Activated T-helper 2 cell treated with anti-CD3 and anti-CD28 coated beads, Interferon-gamma antibody, Interleukin-2, Interleukin-4, amounts not matched to agents 10 μg/mL and 5 μg/mL and 100 μg/mL, durations not matched to agents 14 hours and 24 hours and 36 hours (primary cell): ENCODE measurements around the gene SIMC1. TPM values are rescaled to one million over a fixed set of nuclear protein-coding genes. Genes with fewer than 3 reads are reported as not detected.

Source experiments
- DNase-seq: peaks from one replicate; pipeline ENCODE4 v3.0.0; 2021; ENCODE audit warnings: low spot score
- H3K27ac Mint-ChIP-seq: one replicate; pipeline ENCODE4 v1.8.0; 2021; ENCODE audit warnings: mixed read lengths
- H3K27me3 Mint-ChIP-seq: one replicate; pipeline ENCODE4 v1.8.0; 2021; ENCODE audit warnings: low read depth, mixed read lengths
- H3K36me3 Mint-ChIP-seq: one replicate; pipeline ENCODE4 v1.8.0; 2021; ENCODE audit warnings: low read depth, mixed read lengths
- H3K4me1 Mint-ChIP-seq: one replicate; pipeline ENCODE4 v1.8.0; 2021; ENCODE audit warnings: low read depth, mixed read lengths
- H3K4me3 Mint-ChIP-seq: one replicate; pipeline ENCODE4 v1.8.0; 2021; ENCODE audit warnings: low read depth, mild to moderate bottlenecking, moderate library complexity, mixed read lengths
- H3K9me3 Mint-ChIP-seq: one replicate; pipeline ENCODE4 v1.8.0; 2021; ENCODE audit warnings: mixed read lengths
- intact Hi-C: fragments of 100-400 bp; cut with micrococcal nuclease; formaldehyde crosslinking; loops from one replicate; pipeline ENCODE4 v1.15.1; 2023
- total RNA-seq: library from RNA; stranded (reverse); gene quantifications from 2 replicates; pipeline ENCODE4 v1.2.3, GENCODE V29; 2022

SIMC1 gene
- total RNA-seq, 1 donor from 2014 or later = 33.3 TPM

DNA sequence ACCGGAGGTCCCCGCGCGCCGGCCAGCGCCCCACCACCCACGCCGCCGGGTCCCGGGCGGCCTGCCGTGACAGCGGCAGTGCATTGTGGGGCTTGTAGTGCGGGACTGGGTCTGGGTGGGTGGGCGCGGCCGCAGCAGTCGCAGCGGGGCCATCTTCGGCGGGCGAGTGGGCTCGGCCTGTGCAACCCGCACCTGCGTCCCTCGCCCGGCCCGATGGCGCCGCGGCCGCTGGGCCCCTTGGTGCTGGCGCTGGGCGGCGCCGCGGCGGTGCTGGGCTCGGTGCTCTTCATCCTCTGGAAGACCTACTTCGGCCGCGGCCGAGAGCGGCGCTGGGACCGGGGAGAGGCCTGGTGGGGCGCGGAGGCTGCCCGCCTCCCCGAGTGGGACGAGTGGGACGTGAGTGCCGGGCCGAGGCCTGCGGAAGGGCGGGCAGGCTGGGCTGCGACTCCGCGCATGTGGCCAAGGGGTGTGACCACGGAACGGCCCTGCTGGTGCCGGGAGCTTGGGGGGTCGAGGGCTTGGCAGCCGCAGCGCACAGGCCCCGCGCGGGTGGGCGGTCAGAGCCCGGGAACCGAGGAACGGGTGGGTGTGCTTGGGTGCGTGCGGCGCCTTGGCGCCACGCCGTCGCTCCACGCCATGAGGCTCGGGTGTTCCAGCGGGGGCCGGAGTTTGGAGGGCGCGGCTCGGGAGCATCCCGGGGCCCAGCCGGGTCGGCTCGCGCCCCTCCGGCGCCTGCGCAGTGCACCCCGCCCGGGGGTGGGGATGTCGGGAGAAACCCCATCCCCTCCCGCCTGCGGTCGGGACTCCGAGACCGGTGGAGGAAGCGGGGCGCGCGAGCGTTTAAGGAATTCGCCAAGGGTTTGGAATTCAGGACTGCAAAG lies 127.4 kb downstream of the SIMC1 start, which contains the start of gene ARL10:
Gene ARL10, plus strand, starts transcription at position 137 of the 881 bp plus-strand sequence. Its CDS starts 77 bp downstream, at position 214.
- peaks cover 29% of the 10 kb centered on the region for H3K36me3 Mint-ChIP-seq
- H3K27ac Mint-ChIP-seq = no peak within 1 kb of the TSS
- no peaks in the 10 kb centered on the region for H3K27me3 Mint-ChIP-seq
- H3K4me1 Mint-ChIP-seq = peaks cover 20% of the 10 kb centered on the region
- intact Hi-C loops = no loop called here
- H3K9me3 Mint-ChIP-seq = no peaks in the 10 kb centered on the region
- DNase-seq = peak; percentile 30
- peak within 1 kb of the TSS; percentile 76 for H3K4me3 Mint-ChIP-seq

DNA sequence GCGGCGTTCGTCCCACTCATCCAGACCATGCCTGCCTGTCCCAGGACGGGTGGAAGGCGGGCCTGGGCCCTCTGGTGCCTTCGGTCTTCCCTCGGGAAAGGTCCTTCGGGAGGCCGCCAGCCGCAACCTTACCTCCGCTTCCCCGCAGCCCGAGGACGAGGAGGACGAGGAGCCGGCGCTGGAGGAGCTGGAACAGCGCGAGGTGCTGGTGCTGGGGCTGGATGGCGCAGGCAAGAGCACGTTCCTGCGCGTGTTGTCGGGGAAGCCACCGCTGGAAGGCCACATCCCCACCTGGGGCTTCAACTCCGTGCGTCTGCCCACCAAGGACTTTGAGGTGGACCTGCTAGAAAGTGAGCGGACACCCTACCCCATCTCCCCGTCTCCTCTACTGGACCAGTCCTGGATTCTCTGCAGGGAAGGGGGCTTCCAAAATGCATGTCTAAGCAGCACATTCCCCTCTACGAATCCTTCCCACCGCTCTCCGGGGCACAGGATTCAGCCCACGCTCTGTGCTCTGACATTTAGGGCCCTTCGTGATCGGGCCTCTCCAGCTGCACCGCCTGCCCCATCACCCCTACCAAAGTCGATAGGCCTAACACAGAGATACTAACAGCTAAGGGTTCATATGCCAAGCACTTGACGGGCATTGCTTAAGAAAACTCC lies 128.1 kb downstream of the SIMC1 start:
- intact Hi-C loops = no loop called here
- H3K9me3 Mint-ChIP-seq = no peaks in the 10 kb centered on the region
- peak overlapping the region; percentile 76 for H3K4me3 Mint-ChIP-seq
- H3K4me1 Mint-ChIP-seq = peaks cover 20% of the 10 kb centered on the region
- H3K36me3 Mint-ChIP-seq = peaks cover 31% of the 10 kb centered on the region
- peak overlapping the region; percentile 36 for H3K27ac Mint-ChIP-seq
- H3K27me3 Mint-ChIP-seq = no peaks in the 10 kb centered on the region
- no peak for DNase-seq

DNA sequence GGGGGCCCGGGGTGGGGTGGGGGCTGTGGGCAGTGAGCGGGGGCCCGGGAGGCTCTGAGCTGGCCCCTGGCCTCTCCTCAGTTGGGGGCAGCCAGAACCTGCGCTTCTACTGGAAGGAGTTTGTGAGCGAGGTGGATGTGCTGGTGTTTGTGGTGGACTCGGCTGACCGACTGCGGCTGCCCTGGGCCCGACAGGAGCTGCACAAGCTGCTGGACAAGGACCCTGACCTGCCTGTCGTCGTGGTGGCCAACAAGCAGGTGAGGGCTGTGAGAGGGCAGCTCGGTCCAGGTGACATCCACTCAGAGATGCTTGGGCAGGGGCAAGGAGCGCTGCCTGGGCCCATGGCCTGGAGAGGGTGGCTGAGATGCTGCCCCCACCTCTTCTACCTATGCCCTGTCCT lies 130.5 kb downstream of the SIMC1 start:
- Mint-ChIP-seq H3K36me3 (peaks cover 38% of the 10 kb centered on the region), H3K4me1 (peaks cover 10% of the 10 kb centered on the region), H3K9me3 (no peaks in the 10 kb centered on the region), H3K4me3 (no peak overlapping the region), H3K27me3 (no peaks in the 10 kb centered on the region), H3K27ac (no peak overlapping the region)
- intact Hi-C loops = no loop called here
- no peak for DNase-seq

DNA sequence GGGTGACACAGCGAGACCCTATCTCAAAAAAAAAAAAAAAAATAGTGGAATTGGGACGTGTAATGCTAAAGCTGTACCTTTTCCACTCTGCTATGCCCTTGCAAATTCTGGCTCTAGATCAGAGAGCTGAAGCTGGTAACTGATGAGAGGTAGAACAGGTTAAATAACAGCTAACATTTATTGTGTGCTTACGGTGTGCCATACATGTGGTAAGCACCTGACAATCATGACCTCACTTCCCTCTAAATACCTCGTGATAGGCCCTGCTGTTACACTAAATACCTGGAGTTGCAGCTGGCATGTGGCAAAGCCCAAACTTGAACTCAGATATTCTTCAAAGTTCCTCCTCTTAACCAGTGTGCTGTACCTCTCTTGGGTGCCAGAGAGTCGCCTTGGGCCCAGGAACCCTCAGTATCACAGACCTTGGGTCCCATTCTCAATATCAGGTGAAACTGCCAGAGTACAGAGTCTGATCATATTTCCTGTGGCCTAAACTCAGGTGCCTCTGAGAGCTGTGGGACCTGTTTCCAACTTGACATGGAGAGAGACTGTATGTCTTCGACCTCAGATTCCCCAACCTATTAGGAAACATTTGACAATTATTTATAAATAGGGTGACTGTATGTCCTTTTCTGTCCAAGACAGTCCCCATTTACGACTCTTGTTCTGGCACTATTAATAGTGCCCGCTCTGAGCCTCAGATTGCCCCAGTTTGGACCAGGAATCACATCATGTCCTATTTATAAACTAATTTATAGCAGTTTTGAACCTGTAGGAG lies 131.9 kb downstream of the SIMC1 start:
- intact Hi-C loops = no loop called here
- DNase-seq = no peak
- Mint-ChIP-seq H3K27me3 (no peaks in the 10 kb centered on the region), H3K4me1 (peaks cover 10% of the 10 kb centered on the region), H3K36me3 (peaks cover 38% of the 10 kb centered on the region), H3K27ac (no peak overlapping the region), H3K9me3 (no peaks in the 10 kb centered on the region), H3K4me3 (no peak overlapping the region)

DNA sequence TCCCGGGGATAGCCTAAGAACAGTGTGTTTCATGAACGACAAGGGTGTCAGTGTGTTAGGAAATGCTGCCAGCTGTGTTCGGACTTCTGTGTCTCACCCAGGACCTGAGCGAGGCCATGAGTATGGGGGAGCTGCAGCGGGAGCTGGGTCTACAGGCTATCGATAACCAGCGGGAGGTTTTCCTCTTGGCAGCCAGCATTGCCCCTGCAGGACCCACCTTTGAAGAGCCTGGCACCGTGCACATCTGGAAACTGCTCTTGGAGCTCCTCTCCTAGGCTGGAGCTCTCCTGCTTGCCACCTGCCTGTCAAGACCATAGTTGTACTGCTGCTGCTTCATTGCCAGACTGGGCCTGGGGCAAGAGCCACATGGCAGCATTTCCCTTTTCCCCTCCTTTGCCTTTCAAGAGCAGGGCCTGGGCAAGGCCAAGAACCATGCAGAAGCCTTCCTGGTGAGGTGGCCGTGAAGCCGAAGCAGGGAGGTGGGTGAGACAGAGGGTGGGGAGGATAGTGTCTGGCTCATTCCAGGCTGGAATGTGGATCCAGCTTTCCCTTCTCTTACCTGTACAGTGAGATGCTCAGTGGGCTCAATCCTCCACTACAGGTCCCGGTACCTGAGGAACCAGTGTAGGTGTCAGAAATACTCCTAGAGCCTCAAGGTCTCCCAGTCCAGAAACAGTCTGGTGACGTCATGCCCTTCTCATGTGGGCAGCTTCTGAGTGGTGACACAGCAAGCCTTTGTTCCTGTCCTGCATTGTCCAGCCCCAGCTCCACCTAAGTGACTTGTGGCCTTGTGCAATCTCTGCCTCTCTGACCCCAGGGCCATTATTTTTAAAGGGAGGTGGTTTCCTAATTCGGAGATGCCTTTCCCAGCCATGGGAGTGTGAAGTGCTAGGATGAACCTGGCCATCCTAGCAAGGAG lies 133.7 kb downstream of the SIMC1 start:
- peaks cover 7% of the 10 kb centered on the region for H3K4me1 Mint-ChIP-seq
- H3K9me3 Mint-ChIP-seq = no peaks in the 10 kb centered on the region
- no peaks in the 10 kb centered on the region for H3K27me3 Mint-ChIP-seq
- no peak overlapping the region for H3K27ac Mint-ChIP-seq
- no peak overlapping the region for H3K4me3 Mint-ChIP-seq
- DNase-seq = no peak
- peaks cover 36% of the 10 kb centered on the region for H3K36me3 Mint-ChIP-seq
- intact Hi-C loops = no loop called here

DNA sequence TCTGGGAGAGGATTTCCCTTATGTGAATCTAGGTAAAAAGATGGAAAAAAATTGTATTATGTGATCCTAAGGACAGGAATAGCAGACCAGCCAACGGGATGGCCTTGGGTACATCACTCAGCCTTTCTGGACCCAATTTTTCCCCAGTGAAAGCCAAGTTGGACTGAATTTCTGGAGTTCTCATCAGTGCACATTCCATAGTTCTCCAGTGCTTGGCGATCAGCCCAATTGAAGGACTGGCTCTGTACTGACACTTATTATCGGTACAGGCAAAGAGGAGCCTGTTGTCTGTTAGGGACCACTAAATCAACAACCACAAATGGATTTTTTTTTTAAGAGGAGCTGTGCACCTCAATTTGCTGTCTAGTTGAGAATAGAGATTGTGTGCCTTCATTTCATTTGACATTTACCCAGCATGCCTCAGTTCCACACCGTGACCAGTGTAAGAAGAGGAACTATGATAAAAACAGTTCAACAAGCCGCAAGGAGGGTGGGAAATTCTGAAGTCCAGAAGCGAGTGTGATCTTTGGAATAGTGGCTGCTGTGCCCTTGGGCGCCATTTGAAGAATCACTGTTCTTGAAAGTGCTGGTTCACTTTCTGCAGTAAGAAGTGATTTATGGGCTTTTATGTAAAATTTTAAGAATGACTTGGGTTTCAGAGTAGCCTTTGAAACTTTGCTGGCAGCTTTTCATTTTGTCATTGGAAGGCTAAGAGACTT lies 135.0 kb downstream of the SIMC1 start:
- DNase-seq = no peak
- peaks cover 24% of the 10 kb centered on the region for H3K36me3 Mint-ChIP-seq
- no peak overlapping the region for H3K27ac Mint-ChIP-seq
- no peak overlapping the region for H3K4me3 Mint-ChIP-seq
- intact Hi-C loops = no loop called here
- H3K27me3 Mint-ChIP-seq = no peaks in the 10 kb centered on the region
- no peaks in the 10 kb centered on the region for H3K9me3 Mint-ChIP-seq
- no peaks in the 10 kb centered on the region for H3K4me1 Mint-ChIP-seq

DNA sequence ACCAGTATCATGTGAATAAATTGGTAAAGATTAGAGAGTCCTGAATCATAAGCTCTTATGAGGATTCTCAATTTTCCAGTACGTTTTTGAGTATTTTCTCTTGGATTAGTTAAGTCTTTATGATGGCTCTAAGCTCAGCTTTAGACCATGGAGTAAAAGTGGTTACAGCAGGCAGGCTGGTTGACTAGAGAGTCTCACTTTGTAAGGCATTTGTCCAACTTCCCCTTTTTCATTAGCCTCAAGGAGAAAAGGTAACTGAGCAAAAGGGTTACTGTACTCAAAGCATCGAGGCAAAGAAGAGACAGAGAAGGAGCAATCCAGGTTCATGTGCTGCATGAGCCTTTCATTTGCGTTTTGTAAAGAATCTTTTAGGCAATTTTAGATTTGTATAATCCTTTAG lies 141.7 kb downstream of the SIMC1 start:
- intact Hi-C loops = no loop called here
- Mint-ChIP-seq H3K4me3 (no peak overlapping the region), H3K9me3 (no peaks in the 10 kb centered on the region), H3K27me3 (no peaks in the 10 kb centered on the region), H3K27ac (no peak overlapping the region), H3K4me1 (no peaks in the 10 kb centered on the region), H3K36me3 (peaks cover 58% of the 10 kb centered on the region)
- no peak for DNase-seq

DNA sequence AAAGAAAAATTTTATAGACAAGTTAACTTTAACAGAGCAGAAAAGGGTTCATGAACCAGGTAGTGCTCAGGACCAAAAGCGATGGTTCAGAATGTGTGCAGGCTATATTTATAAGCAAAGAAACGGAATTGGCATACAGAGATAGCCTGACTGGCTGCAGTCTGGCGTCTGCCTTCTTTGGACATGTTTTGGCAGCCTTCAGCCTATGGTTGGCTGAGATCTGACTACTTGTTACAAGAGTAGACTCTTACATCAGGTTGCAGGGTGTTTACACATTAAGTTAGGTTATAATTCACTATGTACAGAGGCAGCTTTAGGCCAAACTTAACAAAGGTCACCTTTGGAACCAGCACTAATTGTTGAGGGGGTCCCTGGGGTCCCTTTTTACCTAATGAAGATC lies 143.2 kb downstream of the SIMC1 start:
- Mint-ChIP-seq H3K27me3 (no peaks in the 10 kb centered on the region), H3K4me1 (peaks cover 9% of the 10 kb centered on the region), H3K4me3 (no peak overlapping the region), H3K36me3 (peaks cover 69% of the 10 kb centered on the region), H3K9me3 (no peaks in the 10 kb centered on the region), H3K27ac (no peak overlapping the region)
- intact Hi-C loops = no loop called here
- DNase-seq = no peak

DNA sequence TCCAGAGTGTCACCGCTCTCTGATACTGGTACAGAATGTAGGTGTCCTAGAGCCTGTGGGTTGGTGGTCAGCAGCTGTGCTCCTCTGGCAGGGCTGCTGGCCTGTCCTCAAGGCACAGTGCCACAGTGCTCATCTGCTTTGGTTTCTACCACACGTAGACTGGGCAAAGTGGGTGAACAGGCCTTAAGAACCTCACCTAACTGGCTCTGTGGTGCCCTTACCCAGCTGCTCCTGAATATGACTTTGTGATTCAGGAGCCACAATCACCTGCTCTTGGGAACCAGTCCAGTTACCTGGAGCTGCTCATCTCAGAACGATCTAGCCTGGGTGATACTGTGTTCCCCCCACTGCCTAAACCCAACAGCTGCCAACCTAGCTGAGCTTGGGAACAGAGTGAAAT lies 143.8 kb downstream of the SIMC1 start:
- Mint-ChIP-seq H3K27me3 (no peaks in the 10 kb centered on the region), H3K27ac (no peak overlapping the region), H3K9me3 (no peaks in the 10 kb centered on the region), H3K4me3 (no peak overlapping the region), H3K36me3 (peaks cover 75% of the 10 kb centered on the region), H3K4me1 (peaks cover 14% of the 10 kb centered on the region)
- intact Hi-C loops = no loop called here
- DNase-seq = no peak

DNA sequence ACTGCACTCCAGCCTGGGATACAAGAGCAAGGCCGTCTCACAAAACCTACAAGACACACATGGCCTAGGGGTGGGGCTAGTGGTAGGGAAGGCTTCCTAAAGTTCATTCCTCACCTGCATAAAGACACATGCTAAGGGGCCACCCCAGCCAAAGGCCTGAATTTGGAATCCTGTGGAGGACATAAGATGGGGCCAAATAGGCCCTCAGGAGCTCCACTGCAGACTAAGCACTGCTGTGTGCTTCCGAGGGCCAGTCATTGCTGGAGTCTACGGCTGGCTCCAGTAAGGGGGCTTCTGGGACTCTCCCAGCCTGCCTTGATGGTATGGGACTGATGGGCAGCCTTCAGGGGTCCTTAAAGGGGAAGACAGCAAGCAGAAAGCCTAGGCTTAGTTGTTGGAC lies 144.5 kb downstream of the SIMC1 start:
- H3K27me3 Mint-ChIP-seq = no peaks in the 10 kb centered on the region
- H3K36me3 Mint-ChIP-seq = peaks cover 82% of the 10 kb centered on the region
- H3K9me3 Mint-ChIP-seq = no peaks in the 10 kb centered on the region
- H3K4me3 Mint-ChIP-seq = no peak overlapping the region
- no peak overlapping the region for H3K27ac Mint-ChIP-seq
- DNase-seq = no peak
- peaks cover 18% of the 10 kb centered on the region for H3K4me1 Mint-ChIP-seq
- intact Hi-C loops = no loop called here

DNA sequence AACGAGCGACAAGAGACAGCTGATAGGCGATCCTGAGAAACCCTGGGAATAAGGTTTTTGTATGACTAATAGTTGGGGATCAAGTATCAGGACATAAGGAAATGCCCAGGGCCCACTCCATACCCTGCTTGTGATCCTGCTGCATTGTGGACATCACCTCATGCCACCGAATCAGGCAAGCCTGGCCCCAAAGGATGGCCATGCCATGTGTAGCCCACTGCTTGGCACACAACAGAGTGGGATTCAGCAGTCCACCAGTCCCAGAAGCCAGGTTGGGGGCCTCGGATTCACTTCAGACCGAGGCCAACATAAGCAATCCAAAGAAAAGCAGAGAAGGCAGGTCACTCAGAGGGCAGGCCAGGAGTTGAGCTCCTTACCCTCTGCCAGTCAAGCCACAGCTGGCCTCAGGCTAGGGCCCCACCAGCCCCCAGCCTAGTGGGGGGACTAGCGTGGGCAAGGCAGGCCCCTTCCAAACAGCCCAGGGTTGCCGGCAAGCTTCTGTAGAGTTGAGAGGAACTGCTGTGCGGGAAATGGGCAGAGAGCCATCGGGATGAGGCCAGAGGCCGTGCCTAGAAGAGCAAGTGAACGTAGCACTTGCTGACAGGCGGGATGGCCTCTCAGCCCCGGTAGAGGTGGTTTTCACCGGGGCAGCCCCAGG lies 145.2 kb downstream of the SIMC1 start:
- Mint-ChIP-seq H3K27me3 (no peaks in the 10 kb centered on the region), H3K27ac (no peak overlapping the region), H3K4me3 (no peak overlapping the region), H3K4me1 (peaks cover 18% of the 10 kb centered on the region), H3K36me3 (peaks cover 88% of the 10 kb centered on the region), H3K9me3 (no peaks in the 10 kb centered on the region)
- intact Hi-C loops = no loop called here
- no peak for DNase-seq
